Ishikawa (cell line): ENCODE measurements around the gene DPP8.

Source experiments
- CEBPB ChIP-seq: IDR thresholded peaks from 2 replicates; pipeline ENCODE4 v1.6.1; 2012
- CREB1 ChIP-seq: IDR thresholded peaks from 2 replicates; pipeline ENCODE4 v1.6.1; 2012; ENCODE audit warnings: low read depth
- EGR1 ChIP-seq: IDR thresholded peaks from 2 replicates; pipeline ENCODE4 v1.6.1; 2012
- EP300 ChIP-seq: IDR thresholded peaks from 2 replicates; pipeline ENCODE4 v1.6.1; 2012; ENCODE audit warnings: borderline replicate concordance
- FOXM1 ChIP-seq: IDR thresholded peaks from 2 replicates; pipeline ENCODE4 v1.6.1; 2012; ENCODE audit warnings: low read depth, borderline replicate concordance
- MAX ChIP-seq: IDR thresholded peaks from 2 replicates; pipeline ENCODE4 v1.6.1; 2012
- NFIC ChIP-seq: IDR thresholded peaks from 2 replicates; pipeline ENCODE4 v1.6.1; 2012
- RAD21 ChIP-seq: IDR thresholded peaks from 2 replicates; pipeline ENCODE4 v1.6.1; 2012; ENCODE audit warnings: low read depth
- TAF1 ChIP-seq: IDR thresholded peaks from 2 replicates; pipeline ENCODE4 v1.6.1; 2012; ENCODE audit warnings: low read depth, mild to moderate bottlenecking
- TCF12 ChIP-seq: IDR thresholded peaks from 2 replicates; pipeline ENCODE4 v1.6.1; 2012; ENCODE audit warnings: low read depth
- TEAD4 ChIP-seq: IDR thresholded peaks from 2 replicates; pipeline ENCODE4 v1.6.1; 2012
- USF1 ChIP-seq: IDR thresholded peaks from 2 replicates; pipeline ENCODE4 v1.6.1; 2012
- YY1 ChIP-seq: IDR thresholded peaks from 2 replicates; pipeline ENCODE4 v1.6.1; 2012; ENCODE audit warnings: low read depth
- ZBTB7A ChIP-seq: IDR thresholded peaks from 2 replicates; pipeline ENCODE4 v1.6.1; 2012; ENCODE audit warnings: low read depth
- TF ChIP-seq, protein P1 (sequence below): IDR thresholded peaks from 2 replicates; pipeline ENCODE4 v1.6.1; 2012; ENCODE audit warnings: low read depth, mild to moderate bottlenecking

The DPP8 gene

GRCh38 chr15:65399001-65399706, 118.3 kb downstream of the DPP8 start:
- TF ChIP-seq CEBPB, result no peak
- no peak for TF ChIP-seq EP300
- no peak for TF ChIP-seq TCF12
- no peak for TF ChIP-seq ZBTB7A
- TF ChIP-seq MAX, result no peak
- TF ChIP-seq NFIC, result no peak
- TF ChIP-seq, protein P1, sequence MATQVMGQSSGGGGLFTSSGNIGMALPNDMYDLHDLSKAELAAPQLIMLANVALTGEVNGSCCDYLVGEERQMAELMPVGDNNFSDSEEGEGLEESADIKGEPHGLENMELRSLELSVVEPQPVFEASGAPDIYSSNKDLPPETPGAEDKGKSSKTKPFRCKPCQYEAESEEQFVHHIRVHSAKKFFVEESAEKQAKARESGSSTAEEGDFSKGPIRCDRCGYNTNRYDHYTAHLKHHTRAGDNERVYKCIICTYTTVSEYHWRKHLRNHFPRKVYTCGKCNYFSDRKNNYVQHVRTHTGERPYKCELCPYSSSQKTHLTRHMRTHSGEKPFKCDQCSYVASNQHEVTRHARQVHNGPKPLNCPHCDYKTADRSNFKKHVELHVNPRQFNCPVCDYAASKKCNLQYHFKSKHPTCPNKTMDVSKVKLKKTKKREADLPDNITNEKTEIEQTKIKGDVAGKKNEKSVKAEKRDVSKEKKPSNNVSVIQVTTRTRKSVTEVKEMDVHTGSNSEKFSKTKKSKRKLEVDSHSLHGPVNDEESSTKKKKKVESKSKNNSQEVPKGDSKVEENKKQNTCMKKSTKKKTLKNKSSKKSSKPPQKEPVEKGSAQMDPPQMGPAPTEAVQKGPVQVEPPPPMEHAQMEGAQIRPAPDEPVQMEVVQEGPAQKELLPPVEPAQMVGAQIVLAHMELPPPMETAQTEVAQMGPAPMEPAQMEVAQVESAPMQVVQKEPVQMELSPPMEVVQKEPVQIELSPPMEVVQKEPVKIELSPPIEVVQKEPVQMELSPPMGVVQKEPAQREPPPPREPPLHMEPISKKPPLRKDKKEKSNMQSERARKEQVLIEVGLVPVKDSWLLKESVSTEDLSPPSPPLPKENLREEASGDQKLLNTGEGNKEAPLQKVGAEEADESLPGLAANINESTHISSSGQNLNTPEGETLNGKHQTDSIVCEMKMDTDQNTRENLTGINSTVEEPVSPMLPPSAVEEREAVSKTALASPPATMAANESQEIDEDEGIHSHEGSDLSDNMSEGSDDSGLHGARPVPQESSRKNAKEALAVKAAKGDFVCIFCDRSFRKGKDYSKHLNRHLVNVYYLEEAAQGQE, result no peak
- no peak for TF ChIP-seq TEAD4
- no peak for TF ChIP-seq CREB1
- TF ChIP-seq YY1, result no peak
- TF ChIP-seq EGR1, result no peak

GRCh38 chr15:65396965-65397317, 120.5 kb downstream of the DPP8 start:
- TF ChIP-seq, protein P1, result no peak
- TF ChIP-seq EGR1, result no peak
- no peak for TF ChIP-seq NFIC
- no peak for TF ChIP-seq RAD21
- no peak for TF ChIP-seq CREB1
- TF ChIP-seq TAF1, result no peak
- no peak for TF ChIP-seq TEAD4
- TF ChIP-seq USF1, result no peak
- TF ChIP-seq FOXM1, result no peak
- TF ChIP-seq TCF12, result no peak
- TF ChIP-seq YY1, result no peak
- TF ChIP-seq MAX, result no peak
- no peak for TF ChIP-seq EP300
- TF ChIP-seq CEBPB, result no peak

- TF ChIP-seq EGR1 (no peak), FOXM1 (no peak), TEAD4 (no peak), YY1 (no peak), RAD21 (no peak), EP300 (no peak)
- TF ChIP-seq, protein P1, result no peak
Observed at GRCh38 chr15:65396283-65396964, 121.1 kb downstream of the DPP8 start.

DNA sequence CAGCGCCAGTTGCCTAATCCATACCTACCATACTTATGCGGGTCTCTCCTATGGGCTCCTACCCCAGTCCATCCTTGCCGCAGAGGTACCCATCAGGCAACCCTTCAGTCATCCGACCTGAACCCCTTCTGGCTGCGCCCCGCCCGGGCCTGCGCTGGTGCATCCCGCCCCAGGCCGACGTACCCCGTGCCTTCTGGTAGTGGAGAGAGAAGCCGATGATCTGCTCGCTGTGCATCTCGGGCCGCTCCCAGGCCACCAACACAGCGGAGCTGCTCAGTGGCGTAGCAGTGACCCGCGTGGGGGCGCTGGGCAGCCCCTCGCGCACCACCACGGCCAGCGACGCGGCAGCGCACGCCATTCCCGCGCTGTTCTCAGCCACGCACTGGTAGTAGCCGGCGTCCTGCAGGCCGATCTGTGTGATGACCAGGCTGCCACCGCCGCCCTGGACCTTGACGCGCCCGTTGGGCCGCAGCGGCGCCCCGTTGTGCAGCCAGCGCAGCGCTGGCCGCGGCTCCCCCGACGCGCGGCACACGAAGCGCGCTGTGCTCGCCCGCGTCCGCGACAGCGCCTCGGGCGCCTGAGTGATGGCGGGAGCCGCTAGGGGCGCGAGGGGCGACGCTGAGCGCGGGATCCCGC, 121.8 kb downstream of the DPP8 start:
- TF ChIP-seq USF1 (no peak), EP300 (no peak), FOXM1 (no peak), EGR1 (no peak), CREB1 (no peak), YY1 (no peak), ZBTB7A (no peak), CEBPB (no peak), TCF12 (no peak), RAD21 (no peak), MAX (no peak), NFIC (no peak)
- TF ChIP-seq, protein P1, result no peak
